Hepatic stellate cell (primary cell): Measurements from ENCODE around the gene CD46.
"Not testable (repeated sequence)": the region's sequence is repeated elsewhere in the genome, so short reads cannot be mapped to it uniquely, and the experiment has no call there.

Experiments
- DNase-seq: peaks from one replicate; pipeline ENCODE4 v3.0.0; 2011; ENCODE audit warnings: low spot score

The CD46 gene

DNA sequence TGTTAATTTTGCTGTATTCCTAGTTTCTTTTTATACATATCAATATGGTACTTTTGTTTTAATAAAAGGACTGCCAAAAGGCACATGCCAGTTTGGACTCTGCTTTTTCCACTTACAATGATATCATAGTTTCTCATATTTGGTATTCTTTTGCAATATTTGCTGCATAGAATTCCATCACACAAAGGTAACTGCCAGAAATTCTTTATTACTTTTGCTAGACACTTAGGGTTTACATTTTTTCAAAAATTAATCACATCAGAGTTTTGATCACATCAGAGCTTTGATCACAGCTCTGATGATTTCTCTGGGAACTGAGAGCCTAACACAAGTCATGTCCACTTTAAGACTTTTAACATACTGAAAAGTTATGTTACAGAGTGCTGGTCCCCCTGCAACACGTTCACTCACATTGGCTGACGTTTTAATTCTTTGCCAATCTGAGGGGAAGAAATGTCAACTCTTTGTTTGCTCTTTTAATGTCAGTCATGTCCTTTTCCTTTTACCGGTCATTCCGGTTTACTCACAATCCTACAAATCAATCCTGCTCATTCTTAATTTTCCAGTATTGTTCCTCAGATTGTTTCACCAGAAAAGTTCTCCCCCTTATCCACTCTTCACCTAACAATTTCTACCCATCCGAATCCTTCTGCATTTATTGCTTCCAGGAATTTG, 1.1 kb upstream of the CD46 start:
- no peak for DNase-seq

DNA sequence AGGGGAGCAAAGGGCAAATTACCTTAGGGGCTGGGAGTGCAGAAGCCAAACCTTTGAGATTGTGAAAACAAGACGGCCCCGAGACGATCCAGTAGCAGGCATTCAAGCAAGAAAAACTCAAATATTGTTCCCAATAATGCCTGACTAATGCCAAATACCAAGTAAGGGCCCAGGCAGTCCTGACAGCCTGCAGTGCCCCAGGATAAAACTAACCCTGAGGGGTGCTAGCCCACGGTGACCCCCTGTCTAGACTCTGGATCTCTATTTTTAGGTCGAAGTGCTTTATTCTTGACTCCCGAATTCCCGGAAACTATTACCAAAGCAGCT, 428 bp upstream of the CD46 start:
- DNase-seq, result not testable (repeated sequence)

DNA sequence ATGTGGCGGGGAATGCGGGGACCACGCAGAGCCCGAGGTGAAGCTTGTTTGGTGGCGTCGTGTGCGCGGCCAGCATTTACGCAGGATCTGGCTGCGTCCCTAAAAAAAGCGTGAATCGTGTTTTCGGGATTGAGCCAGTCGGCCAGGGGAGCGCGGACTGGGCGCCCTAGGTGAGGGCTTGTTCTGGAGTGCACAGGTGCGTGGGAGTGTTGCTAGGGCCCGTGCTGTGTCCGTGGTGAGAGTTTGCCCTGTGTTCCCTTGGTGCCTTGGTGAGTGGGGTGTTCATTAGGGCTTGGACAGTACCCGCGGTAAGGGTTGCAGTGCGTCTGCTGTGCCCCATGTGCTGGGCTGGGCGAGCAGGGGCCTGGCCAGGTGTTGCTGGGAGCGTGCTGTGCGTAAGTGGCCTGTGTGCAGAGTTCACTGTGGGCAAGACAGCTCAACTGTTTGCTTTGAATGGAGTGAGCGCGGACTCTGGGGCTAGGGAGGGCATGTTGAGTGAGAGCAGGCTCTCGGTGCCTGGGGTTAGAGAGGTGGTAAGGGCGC, 673 bp downstream of the CD46 start:
- DNase-seq, result no peak

DNA sequence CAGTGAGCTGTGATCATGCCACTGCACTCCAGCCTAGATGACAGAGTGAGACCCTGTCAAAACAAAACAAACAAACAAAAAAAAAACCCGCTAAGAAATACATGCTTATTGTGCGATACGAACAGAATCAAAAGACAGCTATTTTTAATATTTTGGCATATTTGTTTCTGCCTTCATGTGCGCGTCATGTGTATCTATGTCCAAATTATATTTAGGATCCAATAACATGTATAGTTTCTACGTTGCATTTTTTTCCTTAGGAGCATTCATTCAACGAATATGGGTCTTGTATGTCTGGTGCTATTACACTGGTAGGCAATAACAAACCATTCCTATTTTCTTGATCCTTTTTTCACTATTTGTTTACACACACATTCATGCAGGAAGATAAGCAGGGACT, 1.8 kb downstream of the CD46 start:
- DNase-seq, result no peak

DNA sequence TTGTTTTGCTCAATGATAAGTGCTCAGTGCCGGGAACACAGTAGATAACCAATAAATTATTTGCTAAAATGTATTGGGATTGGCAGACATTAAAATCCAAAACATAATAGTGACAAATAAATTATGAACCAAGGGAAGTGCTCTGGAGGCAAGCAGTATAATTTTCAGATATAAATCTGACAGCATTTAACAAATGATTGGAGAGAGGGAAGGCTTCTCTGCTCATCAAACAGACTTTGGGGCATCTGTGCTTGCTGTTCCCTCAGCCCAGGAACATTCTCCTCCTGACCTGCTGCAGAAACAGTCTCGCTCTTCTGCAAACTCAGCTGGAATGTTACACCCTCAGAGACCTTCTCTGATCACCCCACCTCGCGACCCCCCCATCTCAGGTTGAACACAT, 2.2 kb downstream of the CD46 start:
- DNase-seq, result no peak

DNA sequence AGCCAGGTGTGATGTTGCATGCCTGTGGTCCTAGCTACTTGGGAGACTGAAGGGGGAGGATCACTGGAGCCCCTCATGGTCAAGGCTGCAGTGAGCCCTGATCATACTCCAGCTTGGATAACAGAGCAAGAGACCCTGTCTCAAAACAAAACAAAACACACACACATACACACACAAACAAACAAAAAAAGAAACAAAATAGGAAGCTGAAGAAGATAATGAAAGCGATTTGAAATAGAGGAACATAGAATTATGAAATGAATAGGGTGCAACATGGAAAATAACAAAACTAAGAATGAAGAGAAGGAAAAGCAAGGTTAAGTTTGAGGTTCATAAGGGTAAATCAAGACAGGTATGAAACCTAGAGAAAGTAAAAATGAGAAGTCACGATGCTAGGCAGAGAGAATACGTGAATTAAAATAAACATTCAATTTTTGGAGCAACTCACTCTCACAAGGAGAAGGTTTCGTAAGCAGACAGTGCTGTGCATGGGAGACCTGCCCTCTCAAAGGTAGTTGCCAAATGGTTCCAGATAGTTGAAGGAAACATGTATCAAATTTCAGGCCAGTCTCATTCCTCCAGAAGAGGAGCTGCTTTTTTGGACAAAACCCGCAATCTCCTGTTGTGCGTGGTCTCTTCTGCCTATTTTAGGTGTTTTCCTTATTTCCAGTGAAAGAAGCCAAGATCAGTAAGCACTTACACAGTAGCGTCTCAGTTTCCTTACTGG, 3.3 kb downstream of the CD46 start:
- no peak for DNase-seq

DNA sequence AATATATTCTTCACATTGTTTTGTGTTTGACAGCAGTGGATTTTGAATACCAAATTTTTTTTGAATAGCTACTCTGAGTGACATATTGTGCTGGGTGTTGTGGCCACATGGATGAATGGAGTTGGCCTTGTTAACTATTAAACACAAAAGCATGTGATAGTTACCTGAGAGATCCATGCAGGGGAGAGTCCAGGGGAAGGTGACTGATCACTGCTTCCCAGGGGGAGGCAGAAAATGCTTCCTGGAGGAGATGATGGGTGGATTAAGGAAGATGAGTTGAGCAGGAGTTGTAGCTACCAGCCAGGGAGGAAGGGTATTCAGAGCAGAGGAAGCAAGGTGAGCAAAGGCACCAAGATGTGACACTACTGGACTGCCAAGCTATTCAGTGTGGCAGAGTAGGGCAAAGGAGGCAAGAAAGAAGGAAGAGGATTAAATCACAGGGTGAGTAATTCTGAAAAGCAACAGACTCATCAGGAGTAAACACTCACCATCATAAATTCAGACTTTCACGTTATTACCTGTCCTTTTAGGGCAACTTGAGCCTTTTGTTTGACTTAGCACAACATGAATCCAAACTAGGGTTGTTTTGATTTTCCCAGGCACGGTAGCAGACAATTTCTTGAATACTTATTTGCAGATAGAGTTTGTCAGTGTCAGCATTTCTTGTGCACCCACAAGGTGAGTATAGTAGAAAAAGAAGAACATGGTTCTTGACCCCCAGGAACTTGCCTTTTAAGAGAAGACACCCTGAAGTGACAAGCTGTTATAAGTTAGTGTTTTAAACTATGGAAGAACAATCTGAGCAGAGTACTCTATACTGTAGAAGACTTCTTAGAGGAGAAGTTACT, 4.2 kb downstream of the CD46 start:
- DNase-seq, result no peak

DNA sequence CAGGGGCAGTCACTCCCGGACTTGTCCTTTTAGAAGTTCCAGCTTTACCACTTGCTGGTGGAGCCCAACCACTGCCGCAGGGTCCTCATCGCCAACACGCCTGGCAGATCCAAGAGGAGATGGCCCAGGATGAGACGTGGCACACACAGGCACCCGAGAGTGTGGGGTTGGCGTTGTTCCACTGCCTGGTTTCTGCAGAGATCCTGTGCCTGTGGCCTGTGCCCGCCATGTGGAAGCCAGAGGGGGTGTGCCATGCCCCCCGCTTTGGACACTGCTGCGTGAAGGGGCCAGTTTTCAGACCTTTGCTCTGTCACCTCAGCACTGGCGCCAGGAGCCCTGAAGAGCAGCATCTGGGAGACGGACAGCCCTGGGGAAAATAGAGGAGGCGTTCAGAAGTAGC, 10.8 kb downstream of the CD46 start:
- DNase-seq, result no peak

DNA sequence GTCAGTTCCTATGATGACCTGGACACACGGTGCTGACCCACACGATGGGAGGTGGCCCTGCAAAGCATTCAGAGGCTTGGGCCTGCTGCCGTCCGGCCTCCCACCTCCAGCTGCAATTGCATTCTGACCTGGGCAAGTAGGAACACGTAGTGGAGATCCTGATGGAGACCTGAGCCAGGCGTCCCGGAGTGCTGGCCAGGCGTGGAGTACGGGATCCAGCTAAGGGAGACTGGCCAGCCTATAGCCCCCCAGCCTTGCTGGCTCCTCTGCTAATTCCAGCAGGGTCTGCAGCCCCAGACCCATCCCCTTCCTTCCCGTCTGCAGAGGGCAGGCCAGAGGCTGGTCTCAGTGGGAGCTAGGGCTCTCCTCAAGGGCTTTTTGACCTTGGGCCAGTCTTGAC, 11.2 kb downstream of the CD46 start:
- DNase-seq, result no peak

DNA sequence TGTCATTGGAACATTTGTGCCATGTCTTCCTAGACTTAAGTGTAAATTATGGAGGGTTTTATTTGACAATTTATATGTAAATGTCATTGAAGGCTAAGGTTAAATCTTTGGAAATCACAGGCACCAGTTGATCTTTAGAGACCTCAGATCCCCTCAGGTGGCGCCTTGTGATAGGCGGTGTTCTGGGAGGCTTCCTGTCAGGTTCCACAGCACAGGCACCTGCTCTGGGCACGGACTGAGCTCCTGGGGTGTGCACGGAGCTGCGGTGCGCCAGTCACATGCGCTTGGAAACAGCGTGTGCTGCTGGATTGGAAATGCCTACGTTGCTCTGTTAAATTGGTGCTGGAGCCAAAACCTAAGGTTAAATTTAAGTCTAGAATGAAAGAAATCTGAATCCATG, 12.1 kb downstream of the CD46 start:
- DNase-seq, result no peak

DNA sequence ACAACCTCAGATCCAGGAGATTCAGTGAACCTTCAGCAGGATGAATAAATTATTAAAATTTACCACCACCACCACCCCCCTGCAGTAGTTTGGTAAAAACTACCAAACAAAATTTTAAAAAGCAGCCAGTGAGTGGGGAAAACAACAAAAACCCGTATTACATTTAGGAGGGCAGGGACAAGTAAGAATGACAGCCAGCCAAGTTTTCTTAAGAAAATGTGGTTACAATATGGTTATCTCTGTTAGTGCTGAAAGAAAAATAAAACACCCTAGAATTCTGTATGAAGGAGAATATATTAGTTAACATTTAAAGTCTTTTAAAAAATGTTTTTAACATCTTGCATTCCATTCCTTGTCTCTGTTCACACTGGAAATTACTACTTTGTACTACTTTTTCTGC, 14.7 kb downstream of the CD46 start:
- no peak for DNase-seq

DNA sequence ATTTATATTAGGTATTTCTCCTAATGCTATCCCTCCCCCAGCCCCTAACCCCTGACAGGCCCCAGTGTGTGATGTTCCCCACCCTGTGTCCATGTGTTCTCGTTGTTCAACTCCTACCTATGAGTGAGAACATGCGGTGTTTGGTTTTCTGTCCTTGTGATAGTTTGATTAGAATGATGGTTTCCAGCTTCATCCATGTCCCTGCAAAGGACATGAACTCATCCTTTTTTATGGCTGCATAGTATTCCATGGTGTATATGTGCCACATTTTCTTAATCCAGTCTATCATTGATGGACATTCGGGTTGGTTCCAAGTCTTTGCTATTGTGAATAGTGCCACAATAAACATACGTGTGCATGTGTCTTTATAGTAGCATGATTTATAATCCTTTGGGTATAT, 18.7 kb downstream of the CD46 start:
- not testable (repeated sequence) for DNase-seq

DNA sequence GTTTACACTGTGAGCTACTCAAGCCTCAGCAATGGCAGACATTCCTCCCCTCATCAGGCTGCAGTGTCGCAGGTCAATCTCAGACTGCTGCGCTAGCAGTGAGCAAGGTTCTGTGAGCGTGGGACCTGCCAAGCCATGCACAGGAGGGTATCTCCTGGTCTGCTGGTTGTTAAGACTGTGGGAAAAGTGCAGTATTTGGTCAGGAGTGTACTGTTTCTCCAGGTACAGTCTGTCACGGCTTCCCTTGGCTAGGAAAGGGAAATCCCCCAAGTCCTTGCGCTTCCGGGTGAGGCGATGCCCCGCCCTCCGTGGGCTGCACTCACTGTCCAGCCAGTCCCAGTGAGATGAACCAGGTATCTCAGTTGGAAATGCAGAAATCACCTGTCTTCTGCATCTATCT, 24.2 kb downstream of the CD46 start:
- not testable (repeated sequence) for DNase-seq

DNA sequence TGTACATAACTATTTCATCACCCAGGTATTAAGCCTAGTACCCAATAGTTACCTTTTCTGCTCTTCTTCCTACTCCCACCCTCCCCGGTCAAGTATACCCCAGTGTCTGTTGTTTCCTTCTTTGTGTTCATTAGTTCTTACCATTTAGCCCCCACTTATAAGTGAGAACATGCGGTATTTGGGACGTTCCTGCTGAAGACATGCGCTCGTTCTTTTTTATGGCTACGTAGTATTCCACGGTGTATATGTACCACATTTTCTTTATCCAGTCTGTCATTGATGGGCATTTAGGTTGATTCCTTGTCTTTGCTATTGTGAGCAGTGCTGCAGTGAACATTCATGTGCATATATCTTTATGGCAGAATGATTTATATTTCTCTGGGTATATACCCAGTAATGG, 25.6 kb downstream of the CD46 start:
- DNase-seq, result not testable (repeated sequence)

DNA sequence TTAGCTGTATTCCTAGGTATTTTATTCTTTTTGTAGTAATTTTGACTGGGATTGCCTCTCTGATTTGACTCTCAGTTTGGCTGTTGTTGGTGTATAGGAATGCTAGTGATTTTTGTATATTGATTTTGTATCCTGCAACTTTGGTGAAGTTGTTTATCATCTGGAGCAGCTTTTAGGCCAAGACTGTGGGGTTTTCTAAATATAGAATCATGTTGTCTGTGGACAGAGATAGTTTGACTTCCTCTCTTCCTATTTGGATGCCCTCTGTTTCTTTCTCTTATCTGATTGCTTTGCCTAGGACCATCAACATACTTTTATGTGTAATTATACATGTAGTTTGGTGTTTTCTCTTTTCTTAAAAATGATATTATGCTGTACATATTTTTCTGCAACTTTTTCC, 27.2 kb downstream of the CD46 start:
- DNase-seq, result no peak

DNA sequence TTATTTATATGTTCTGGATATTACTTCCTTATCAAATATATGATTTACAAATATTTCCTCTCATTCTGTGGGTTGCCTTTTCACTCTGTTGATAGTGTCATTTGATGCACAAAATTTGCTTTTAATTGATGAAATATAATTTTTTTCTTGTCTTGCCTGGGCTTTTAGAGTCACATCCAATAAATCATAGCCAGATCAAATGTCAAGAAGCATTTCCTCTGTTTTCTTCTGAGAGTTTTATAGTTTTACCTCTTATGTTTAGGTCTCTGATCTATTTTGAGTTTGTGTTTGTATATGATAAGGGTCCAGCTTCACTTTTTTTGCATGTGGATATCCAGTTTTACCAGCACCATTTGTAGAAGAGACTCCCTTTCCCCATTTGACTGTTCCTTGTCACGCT, 29.5 kb downstream of the CD46 start:
- no peak for DNase-seq

DNA sequence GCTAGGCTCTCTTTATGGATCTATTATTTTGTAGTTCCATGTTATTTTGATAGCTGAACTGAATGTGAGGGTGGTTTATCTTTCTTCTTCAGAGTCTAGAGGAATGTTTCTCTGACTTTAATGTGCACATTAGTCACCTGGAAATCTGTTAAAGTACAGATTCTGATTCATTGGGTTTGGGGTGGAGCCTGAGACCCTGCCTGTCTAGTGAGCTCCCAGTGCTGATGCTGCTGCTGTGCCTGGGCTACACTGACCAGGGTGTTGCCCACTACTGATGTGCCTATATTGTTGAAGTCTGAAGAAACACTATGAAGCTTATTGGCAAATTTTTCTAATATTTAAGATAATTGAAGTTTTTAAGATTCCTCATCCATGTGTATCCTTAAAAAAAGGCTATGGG, 35.9 kb downstream of the CD46 start:
- DNase-seq, result no peak

DNA sequence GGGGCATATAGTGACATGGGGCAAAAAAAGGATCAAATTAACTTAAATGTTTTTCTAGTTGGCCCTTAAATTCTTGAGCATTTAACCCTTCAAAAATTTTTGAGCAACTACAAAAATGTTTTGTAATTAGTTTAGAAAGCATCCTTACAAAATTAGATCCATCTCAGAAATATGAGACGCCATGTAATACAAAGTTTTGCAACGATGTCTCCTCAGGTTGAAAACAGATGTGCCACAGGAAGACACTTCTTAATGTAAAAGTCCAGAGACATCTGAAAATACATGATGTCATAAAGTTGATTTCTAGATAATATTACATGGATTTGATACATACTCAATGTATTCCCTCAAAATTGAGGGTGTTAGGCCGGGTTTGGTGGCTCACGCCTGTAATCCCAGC, 37.5 kb downstream of the CD46 start:
- no peak for DNase-seq

DNA sequence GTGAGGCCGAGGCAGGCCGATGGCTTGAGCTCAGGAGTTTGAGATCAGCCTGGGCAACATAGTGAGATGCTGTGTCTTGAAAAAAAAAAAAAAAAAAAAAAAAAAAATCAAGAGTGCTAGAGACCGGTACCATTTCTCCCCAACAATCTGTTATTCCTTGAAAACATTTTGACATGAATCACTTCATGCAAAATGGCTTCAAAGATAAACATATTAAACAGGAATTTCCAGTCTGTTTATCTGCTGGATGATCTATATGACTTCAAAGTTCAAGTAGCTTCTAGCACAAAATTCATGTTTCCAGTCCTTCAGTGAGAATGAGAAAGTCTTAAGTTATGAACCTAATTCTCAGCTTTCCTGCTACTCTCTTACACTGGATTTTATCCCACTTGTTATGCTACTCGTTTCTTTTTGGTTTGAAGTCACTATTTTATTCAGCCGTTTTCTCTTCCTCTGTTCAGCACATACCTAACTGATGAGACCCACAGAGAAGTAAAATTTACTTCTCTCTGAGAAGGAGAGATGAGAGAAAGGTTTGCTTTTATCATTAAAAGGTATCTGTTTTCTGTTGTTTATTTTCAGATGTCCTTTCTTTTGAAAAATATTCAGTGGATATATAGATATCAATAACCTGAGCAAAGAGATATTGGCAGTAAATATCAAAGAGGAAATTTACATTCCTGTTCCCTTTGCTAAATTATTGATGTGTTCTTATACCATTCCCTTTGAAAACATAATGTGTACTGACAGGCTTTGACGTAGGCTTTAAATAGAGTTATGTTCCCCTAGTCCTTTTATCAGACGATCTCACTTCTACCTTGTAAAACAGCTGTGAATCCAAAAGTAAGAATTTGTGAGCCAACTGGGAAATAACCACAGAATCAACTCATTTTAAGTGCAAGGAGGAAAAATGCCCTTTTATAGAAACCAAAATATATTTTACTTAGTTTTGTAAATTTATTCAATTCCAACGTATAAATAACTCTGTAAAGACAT, 38.2 kb downstream of the CD46 start:
- no peak for DNase-seq

DNA sequence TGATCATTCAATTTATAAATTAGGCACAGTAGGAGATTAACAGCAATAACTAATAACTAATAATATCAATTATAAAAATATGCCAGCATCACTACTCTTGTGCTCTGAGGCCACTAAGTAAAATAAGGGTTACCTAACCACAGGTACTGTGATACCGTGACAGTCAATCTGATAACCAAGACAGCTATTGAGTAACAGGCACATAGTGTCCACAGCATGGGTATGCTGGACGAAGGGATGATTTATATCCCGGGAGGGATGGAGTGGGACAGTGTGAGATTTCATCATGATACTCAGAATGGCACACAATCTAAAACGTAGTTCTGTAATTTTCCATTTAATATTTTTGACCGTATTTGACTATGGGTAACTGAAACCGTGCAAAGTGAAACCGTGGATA, 39.4 kb downstream of the CD46 start:
- no peak for DNase-seq

DNA sequence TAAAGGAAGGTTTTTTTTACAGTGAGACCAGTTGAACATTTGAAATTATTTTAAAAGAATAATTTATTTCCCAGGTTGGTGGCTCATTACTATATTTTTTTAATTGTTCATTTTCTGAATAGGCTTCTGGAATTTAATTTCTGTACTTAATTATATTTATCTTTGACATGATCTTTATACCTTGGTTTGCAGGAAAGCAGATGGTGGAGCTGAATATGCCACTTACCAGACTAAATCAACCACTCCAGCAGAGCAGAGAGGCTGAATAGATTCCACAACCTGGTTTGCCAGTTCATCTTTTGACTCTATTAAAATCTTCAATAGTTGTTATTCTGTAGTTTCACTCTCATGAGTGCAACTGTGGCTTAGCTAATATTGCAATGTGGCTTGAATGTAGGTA, 41.5 kb downstream of the CD46 start:
- no peak for DNase-seq

DNA sequence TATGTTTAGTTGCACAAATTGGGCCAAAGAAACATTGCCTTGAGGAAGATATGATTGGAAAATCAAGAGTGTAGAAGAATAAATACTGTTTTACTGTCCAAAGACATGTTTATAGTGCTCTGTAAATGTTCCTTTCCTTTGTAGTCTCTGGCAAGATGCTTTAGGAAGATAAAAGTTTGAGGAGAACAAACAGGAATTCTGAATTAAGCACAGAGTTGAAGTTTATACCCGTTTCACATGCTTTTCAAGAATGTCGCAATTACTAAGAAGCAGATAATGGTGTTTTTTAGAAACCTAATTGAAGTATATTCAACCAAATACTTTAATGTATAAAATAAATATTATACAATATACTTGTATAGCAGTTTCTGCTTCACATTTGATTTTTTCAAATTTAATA, 43.0 kb downstream of the CD46 start:
- DNase-seq, result no peak
